HG02642 (cell line): Measurements from ENCODE around the gene TBC1D14.
"Not testable (repeated sequence)": the region's sequence is repeated elsewhere in the genome, so short reads cannot be mapped to it uniquely, and the experiment has no call there.

ENCODE experiments used
- ATAC-seq: cut with Tn5 transposase; IDR thresholded peaks from one replicate; pipeline ENCODE4 v1.9.1; 2021; ENCODE audit warnings: mild to moderate bottlenecking; ENCODE audit not compliant: unreplicated experiment, poor library complexity

TBC1D14 gene

GRCh38 chr4:6908432-6909112 is 1.1 kb upstream of the TBC1D14 start:
- ATAC-seq, result no peak

DNA sequence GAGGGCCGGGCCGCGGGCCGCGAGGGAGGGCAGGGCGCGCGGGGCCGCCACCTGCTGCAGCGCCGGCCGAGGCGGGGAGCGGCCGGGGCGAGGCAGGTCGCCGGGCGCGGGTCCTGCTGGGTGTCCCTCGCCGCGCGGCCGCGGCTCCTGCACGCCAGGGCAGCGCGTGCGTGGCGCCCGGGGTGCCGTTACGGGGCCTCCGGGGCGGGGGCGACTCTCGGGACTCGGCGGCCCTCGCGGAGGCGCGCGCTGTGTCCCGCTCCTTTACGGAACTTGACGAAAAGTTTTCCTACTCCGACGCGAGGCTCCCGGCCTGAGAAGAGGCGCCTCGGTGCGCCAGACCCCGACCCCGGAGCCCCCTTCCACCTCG is 329 bp downstream of the TBC1D14 start:
- ATAC-seq, result peak; percentile 39

- no peak for ATAC-seq
Measured at GRCh38 chr4:6910340-6910959, 824 bp downstream of the TBC1D14 start.

- ATAC-seq, result no peak
Measured at GRCh38 chr4:6910960-6911874, 1.6 kb downstream of the TBC1D14 start.

- not testable (repeated sequence) for ATAC-seq
Measured at GRCh38 chr4:6911917-6912316, 2.3 kb downstream of the TBC1D14 start.

GRCh38 chr4:6912441-6912840 is 2.8 kb downstream of the TBC1D14 start:
- ATAC-seq, result no peak

GRCh38 chr4:6913350-6913905 is 3.8 kb downstream of the TBC1D14 start:
- no peak for ATAC-seq

GRCh38 chr4:6914448-6914847 is 4.8 kb downstream of the TBC1D14 start:
- no peak for ATAC-seq

DNA sequence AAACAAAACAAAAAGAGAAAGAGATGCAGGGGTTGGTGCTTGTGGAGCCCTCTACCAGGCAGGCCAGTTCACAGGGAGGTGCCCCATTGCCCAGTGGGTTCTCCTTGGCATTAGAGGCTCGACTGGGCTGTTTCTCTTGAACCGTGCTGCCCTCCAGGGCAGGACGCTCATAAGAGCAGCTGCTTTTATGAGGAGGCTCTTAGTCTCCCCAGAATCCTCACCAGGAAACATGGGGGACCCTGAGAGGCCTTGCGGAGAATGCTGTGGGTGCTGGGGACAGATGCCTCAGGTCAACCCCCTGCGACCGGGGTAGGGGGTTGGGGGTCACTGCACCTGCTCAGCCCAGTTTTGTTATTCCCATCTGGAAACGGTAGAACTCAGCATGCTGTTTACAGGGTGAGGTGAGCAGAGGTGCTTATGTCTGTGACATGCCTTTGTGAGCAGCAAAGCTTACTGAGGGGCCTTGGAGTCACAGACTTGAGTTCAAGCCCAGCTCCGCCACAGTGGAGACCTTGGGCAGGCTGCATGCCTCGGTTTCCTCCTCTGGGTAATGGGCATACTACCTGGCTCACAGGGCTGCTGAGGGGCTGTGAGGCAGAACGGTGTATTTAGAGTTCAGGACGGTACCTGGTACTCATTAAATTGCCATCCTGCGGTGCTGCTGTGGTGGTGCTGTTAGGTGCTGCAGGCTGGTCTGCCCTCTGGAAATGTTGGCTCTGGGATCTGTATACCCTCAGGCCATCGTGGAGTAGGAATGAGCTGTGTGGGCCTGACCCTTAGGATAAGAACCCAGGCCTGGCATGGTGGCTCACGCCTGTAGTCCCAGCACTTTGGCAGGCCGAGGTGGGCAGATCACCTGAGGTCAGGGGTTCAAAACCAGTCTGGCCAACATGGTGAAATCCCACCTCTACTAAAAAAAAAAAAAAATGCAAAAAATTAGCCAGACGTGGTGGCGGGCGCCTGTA is 5.7 kb downstream of the TBC1D14 start:
- no peak for ATAC-seq

DNA sequence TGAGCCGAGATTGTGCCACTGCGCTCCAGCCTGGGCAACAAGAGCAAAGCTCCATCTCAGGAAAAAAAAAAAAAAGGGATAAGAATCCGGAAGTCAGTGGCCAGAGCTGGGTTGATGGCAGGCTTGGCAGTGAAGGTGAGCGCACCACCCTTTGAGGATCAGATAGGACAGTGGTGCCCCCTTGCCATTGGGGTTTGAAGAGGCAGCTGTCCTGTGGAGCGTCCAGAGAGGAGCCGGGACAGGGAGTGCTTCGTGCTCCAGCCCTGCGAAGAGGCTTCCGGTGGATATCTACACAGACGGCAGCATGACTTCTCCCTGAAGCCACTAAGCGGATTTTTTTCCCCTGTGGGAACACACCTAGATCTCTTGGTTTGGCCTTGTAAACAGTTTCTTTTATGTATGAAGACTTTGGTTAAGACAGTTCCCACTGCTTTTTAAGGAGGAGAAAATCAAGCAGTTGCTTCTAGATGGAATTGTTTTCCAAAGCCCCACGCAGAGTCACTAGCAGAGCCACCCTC is 6.5 kb downstream of the TBC1D14 start:
- ATAC-seq, result no peak

DNA sequence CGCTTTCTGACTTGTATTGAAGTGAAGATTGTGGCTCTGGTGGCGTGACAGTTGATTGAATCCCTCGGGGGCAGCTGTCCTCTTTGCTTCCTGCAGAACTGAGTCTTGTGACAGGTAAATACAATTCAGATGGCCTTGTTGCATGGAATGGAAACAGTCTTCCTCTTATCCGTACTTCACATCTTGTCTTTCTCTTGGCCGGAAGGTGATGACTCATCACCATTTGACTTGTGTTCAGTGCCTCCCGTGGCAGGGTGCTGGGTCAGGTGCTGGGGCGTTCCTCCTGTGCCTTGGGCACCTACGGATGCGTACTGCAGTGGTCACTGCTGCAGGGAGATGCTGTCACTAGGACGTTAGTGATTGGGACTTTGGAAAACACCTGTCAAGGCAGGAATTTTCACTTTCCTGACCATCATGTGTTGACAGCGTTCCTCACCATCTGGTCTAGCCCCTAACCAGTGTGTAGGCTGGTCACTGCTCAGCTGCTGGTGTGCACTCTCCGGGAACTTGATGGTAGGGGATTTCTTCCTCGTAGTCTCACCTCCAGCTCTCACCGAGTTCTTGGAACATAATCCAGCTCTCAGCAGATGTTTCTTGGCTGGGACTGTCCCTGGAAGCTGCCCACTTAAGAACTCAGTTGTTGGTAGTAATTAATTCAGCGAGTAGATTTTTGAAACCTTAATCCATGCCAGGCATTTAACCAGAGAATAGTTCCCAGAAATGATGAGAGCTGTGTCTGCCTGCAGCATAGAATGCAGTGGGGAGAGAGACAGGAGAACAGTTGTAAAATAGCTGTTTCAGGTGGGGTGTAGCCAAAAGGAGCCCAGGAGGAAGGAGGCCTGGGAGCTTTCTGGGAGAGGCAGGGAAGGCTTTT is 7.2 kb downstream of the TBC1D14 start:
- peak; percentile 39 for ATAC-seq

GRCh38 chr4:6917461-6918271 is 8.0 kb downstream of the TBC1D14 start:
- peak; percentile 84 for ATAC-seq

GRCh38 chr4:6918338-6918737 is 8.7 kb downstream of the TBC1D14 start:
- ATAC-seq, result no peak

GRCh38 chr4:6920171-6920570 is 10.5 kb downstream of the TBC1D14 start:
- ATAC-seq, result no peak

DNA sequence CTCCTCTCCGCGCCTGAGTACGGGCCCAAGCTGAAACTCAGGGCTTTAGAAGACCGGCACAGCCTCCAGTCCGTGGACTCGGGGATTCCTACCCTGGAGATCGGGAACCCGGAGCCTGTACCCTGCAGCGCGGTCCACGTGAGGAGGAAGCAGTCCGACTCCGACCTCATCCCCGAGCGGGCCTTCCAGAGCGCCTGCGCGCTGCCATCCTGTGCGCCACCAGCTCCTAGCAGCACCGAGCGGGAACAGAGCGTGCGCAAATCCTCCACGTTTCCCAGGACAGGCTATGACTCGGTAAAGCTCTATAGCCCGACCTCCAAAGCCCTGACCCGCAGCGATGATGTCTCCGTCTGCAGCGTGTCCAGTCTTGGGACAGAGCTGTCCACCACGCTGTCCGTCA is 13.9 kb downstream of the TBC1D14 start:
- no peak for ATAC-seq

DNA sequence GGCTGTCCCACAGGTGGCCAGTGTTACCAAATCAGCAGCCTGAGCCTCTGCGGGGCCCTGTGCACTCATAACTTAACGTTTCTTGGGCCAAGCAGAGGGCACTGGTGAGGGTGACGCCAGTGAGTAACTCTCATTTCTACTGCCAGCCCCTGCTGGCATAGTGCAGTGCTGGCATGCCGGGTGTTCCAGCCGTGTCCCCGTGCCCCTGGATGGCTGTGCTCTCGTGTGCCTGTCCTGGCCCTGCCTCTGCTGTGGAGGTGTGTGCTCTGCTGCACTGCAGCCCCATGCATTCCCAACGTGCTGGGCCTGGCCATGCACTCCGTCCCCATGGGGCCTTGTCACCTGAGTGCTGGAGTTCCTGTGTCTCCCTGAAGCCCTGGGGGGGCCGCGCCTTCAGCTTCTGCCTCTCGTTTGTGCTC is 14.7 kb downstream of the TBC1D14 start:
- no peak for ATAC-seq

- ATAC-seq, result no peak
Measured at GRCh38 chr4:6925357-6925836, 15.8 kb downstream of the TBC1D14 start.

DNA sequence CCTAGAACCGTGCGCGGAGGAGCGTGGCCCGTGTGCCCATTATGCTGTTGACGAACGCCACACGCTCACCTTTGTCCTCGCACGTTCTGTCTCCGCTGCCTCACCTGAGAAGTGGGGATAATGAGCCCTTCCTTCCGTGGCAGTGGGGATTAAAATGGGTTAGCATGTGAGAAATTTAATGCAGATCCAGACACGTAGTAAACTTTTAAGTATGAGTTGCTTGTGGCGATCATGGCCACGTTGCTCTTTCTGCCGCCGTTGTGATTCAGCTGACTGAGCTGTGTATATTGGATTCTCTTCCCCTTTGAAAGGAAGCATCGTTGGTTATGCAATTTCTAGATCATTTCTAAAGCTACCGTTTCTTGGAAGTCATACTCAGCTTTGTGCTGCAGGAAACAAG is 16.5 kb downstream of the TBC1D14 start:
- ATAC-seq, result no peak
